KMS-11 (cell line): ENCODE data around the gene STRA6.

Experiments used
- H2AFZ ChIP-seq: fragments of 200-600 bp; sonication (generic); 2 replicates; pipeline ENCODE4 v1.6.1; 2016; ENCODE audit warnings: antibody characterized with exemption, mixed run types, low read depth
- H3K27ac ChIP-seq: fragments of 200-600 bp; sonication (generic); 2 replicates; pipeline ENCODE4 v1.6.1; 2016; ENCODE audit warnings: mild to moderate bottlenecking, mixed run types
- H3K27me3 ChIP-seq: fragments of 200-600 bp; sonication (generic); 2 replicates; pipeline ENCODE4 v1.6.1; 2017; ENCODE audit warnings: mild to moderate bottlenecking, low read depth, mixed run types, moderate library complexity; ENCODE audit not compliant: insufficient read depth
- H3K36me3 ChIP-seq: fragments of 200-600 bp; sonication (generic); 2 replicates; pipeline ENCODE4 v1.6.1; 2017; ENCODE audit warnings: mild to moderate bottlenecking, mixed run types; ENCODE audit not compliant: insufficient read depth
- H3K4me1 ChIP-seq: fragments of 200-600 bp; sonication (generic); 2 replicates; pipeline ENCODE4 v1.6.1; 2016; ENCODE audit warnings: mild to moderate bottlenecking, low read depth, mixed run types; ENCODE audit not compliant: poor library complexity, severe bottlenecking
- H3K4me2 ChIP-seq: fragments of 200-600 bp; sonication (generic); 2 replicates; pipeline ENCODE4 v1.7.0; 2016; ENCODE audit warnings: mild to moderate bottlenecking, mixed run types
- H3K4me3 ChIP-seq: fragments of 200-600 bp; sonication (generic); IDR thresholded peaks from 2 replicates; pipeline ENCODE4 v1.6.1; 2017; ENCODE audit warnings: low read depth, low read length, mixed read lengths; ENCODE audit not compliant: insufficient read depth
- H3K79me2 ChIP-seq: fragments of 200-600 bp; sonication (generic); 2 replicates; pipeline ENCODE4 v1.6.1; 2016; ENCODE audit warnings: low read depth, mixed run types; ENCODE audit not compliant: insufficient read depth
- H3K9ac ChIP-seq: fragments of 200-600 bp; sonication (generic); 2 replicates; pipeline ENCODE4 v1.6.1; 2016; ENCODE audit warnings: mild to moderate bottlenecking, mixed run types
- H4K20me1 ChIP-seq: fragments of 200-600 bp; sonication (generic); 2 replicates; pipeline ENCODE4 v1.6.1; 2016; ENCODE audit warnings: mild to moderate bottlenecking, mixed run types; ENCODE audit not compliant: insufficient read depth
- TF ChIP-seq, protein P1 (sequence below): fragments of 200-600 bp; sonication (generic); conservative IDR thresholded peaks from 2 replicates; pipeline ENCODE4 v1.6.1; 2017; ENCODE audit warnings: low read depth, mild to moderate bottlenecking, antibody characterized with exemption, low read length, moderate library complexity, mixed read lengths

STRA6 gene

DNA sequence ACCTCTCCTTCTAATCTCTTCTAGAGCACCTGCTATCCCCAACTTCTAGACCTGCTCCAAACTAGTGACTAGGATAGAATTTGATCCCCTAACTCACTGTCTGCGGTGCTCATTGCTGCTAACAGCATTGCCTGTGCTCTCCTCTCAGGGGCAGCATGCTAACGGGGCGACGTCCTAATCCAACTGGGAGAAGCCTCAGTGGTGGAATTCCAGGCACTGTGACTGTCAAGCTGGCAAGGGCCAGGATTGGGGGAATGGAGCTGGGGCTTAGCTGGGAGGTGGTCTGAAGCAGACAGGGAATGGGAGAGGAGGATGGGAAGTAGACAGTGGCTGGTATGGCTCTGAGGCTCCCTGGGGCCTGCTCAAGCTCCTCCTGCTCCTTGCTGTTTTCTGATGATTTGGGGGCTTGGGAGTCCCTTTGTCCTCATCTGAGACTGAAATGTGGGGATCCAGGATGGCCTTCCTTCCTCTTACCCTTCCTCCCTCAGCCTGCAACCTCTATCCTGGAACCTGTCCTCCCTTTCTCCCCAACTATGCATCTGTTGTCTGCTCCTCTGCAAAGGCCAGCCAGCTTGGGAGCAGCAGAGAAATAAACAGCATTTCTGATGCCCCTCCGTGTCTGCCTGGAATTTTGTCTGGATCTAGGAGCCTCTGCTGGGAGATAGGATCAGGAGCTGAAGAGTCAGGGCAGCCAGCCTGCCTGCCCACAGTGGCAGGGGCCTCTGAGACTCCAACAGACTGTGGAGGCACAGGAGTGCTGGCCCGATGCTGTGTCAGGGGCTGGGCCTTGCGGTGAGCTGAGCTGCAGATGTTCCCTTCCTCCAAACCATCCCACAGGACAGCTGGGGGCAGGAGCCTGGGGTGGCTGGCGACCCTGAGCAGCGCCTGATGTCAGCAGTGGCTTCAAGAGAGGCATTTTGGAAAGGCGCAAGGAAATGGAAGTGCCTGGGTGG, 26.0 kb downstream of the STRA6 start:
- Histone ChIP-seq H3K4me1 (no peaks in the 10 kb centered on the region), H3K27me3 (peaks cover 35% of the 10 kb centered on the region; the same call in 1 of the 2 replicates), H3K27ac (no peak overlapping the region), H3K4me3 (no peak overlapping the region), H2AFZ (no peak overlapping the region), H3K36me3 (no peaks in the 10 kb centered on the region), H4K20me1 (no peaks in the 10 kb centered on the region), H3K79me2 (no peaks in the 10 kb centered on the region), H3K4me2 (no peak overlapping the region), H3K9ac (no peak overlapping the region)
- TF ChIP-seq, protein P1, sequence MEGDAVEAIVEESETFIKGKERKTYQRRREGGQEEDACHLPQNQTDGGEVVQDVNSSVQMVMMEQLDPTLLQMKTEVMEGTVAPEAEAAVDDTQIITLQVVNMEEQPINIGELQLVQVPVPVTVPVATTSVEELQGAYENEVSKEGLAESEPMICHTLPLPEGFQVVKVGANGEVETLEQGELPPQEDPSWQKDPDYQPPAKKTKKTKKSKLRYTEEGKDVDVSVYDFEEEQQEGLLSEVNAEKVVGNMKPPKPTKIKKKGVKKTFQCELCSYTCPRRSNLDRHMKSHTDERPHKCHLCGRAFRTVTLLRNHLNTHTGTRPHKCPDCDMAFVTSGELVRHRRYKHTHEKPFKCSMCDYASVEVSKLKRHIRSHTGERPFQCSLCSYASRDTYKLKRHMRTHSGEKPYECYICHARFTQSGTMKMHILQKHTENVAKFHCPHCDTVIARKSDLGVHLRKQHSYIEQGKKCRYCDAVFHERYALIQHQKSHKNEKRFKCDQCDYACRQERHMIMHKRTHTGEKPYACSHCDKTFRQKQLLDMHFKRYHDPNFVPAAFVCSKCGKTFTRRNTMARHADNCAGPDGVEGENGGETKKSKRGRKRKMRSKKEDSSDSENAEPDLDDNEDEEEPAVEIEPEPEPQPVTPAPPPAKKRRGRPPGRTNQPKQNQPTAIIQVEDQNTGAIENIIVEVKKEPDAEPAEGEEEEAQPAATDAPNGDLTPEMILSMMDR = no peak

DNA sequence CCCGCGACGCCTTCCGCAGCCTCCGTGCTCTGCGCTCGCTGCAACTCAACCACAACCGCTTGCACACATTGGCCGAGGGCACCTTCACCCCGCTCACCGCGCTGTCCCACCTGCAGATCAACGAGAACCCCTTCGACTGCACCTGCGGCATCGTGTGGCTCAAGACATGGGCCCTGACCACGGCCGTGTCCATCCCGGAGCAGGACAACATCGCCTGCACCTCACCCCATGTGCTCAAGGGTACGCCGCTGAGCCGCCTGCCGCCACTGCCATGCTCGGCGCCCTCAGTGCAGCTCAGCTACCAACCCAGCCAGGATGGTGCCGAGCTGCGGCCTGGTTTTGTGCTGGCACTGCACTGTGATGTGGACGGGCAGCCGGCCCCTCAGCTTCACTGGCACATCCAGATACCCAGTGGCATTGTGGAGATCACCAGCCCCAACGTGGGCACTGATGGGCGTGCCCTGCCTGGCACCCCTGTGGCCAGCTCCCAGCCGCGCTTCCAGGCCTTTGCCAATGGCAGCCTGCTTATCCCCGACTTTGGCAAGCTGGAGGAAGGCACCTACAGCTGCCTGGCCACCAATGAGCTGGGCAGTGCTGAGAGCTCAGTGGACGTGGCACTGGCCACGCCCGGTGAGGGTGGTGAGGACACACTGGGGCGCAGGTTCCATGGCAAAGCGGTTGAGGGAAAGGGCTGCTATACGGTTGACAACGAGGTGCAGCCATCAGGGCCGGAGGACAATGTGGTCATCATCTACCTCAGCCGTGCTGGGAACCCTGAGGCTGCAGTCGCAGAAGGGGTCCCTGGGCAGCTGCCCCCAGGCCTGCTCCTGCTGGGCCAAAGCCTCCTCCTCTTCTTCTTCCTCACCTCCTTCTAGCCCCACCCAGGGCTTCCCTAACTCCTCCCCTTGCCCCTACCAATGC, 27.1 kb downstream of the STRA6 start:
- H2AFZ ChIP-seq = no peak overlapping the region
- H3K9ac ChIP-seq = no peak overlapping the region
- no peaks in the 10 kb centered on the region for H3K36me3 ChIP-seq
- no peak overlapping the region for H3K27ac ChIP-seq
- H3K79me2 ChIP-seq = no peaks in the 10 kb centered on the region
- H4K20me1 ChIP-seq = no peaks in the 10 kb centered on the region
- peaks cover 34% of the 10 kb centered on the region; the same call in 1 of the 2 replicates for H3K27me3 ChIP-seq
- TF ChIP-seq, protein P1 = no peak
- H3K4me3 ChIP-seq = no peak overlapping the region
- no peak overlapping the region for H3K4me2 ChIP-seq
- no peaks in the 10 kb centered on the region for H3K4me1 ChIP-seq

DNA sequence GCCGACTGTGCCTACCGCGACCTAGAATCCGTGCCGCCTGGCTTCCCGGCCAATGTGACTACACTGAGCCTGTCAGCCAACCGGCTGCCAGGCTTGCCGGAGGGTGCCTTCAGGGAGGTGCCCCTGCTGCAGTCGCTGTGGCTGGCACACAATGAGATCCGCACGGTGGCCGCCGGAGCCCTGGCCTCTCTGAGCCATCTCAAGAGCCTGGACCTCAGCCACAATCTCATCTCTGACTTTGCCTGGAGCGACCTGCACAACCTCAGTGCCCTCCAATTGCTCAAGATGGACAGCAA, 27.7 kb downstream of the STRA6 start:
- no peaks in the 10 kb centered on the region for H3K4me1 ChIP-seq
- TF ChIP-seq, protein P1 = no peak
- H2AFZ ChIP-seq = no peak overlapping the region
- H3K9ac ChIP-seq = no peak overlapping the region
- H3K27ac ChIP-seq = no peak overlapping the region
- peaks cover 38% of the 10 kb centered on the region for H3K27me3 ChIP-seq
- no peaks in the 10 kb centered on the region for H3K79me2 ChIP-seq
- no peak overlapping the region for H3K4me2 ChIP-seq
- no peak overlapping the region for H3K4me3 ChIP-seq
- H3K36me3 ChIP-seq = no peaks in the 10 kb centered on the region
- H4K20me1 ChIP-seq = no peaks in the 10 kb centered on the region

DNA sequence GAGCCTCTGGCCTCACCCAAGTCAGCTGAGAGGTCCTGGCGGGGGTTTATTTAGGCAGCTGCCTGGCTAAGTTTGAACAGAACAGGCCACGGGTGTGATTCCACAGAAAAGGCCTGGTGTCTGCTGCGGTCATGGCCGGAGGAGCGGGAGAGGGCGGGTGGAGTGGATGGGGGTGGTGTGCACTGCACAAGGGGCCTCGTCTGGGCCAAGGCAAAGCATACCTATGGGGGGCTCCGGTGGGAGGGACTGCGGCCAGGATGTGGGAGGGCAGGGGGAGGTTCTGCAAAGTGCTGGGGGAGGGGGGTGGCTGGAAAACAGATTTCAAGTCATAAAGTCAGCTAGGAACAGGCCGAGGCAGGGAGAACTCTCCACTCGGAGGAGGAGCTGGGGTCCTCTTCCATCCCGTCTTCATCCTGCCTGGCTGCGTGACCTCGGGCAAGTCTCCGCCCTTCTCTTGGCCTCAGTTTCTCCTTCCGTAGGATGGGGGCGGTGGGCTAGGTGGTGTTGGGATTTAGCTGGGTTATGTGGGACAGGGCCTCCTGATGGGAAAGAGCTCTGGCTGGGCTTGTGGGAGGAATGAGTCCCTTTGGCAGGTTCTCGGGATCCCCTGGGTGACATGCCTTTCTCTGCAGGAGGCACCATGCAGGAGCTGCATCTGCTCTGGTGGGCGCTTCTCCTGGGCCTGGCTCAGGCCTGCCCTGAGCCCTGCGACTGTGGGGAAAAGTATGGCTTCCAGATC, 28.2 kb downstream of the STRA6 start:
- no peaks in the 10 kb centered on the region for H3K79me2 ChIP-seq
- H3K27me3 ChIP-seq = peaks cover 35% of the 10 kb centered on the region
- no peak overlapping the region for H3K27ac ChIP-seq
- H3K9ac ChIP-seq = no peak overlapping the region
- H3K36me3 ChIP-seq = no peaks in the 10 kb centered on the region
- no peaks in the 10 kb centered on the region for H3K4me1 ChIP-seq
- H2AFZ ChIP-seq = no peak overlapping the region
- no peak overlapping the region for H3K4me3 ChIP-seq
- TF ChIP-seq, protein P1 = no peak
- no peak overlapping the region for H3K4me2 ChIP-seq
- H4K20me1 ChIP-seq = no peaks in the 10 kb centered on the region
